ENCODE measurements around the gene FBF1. TPM values are rescaled to one million over a fixed set of nuclear protein-coding genes. Genes with fewer than 3 reads are reported as not detected.

FBF1 gene
- total RNA-seq, 3 donors from 2014 or later: 7.7 to 18.7 (median 17.7) TPM

- TF ChIP-seq, protein P1, sequence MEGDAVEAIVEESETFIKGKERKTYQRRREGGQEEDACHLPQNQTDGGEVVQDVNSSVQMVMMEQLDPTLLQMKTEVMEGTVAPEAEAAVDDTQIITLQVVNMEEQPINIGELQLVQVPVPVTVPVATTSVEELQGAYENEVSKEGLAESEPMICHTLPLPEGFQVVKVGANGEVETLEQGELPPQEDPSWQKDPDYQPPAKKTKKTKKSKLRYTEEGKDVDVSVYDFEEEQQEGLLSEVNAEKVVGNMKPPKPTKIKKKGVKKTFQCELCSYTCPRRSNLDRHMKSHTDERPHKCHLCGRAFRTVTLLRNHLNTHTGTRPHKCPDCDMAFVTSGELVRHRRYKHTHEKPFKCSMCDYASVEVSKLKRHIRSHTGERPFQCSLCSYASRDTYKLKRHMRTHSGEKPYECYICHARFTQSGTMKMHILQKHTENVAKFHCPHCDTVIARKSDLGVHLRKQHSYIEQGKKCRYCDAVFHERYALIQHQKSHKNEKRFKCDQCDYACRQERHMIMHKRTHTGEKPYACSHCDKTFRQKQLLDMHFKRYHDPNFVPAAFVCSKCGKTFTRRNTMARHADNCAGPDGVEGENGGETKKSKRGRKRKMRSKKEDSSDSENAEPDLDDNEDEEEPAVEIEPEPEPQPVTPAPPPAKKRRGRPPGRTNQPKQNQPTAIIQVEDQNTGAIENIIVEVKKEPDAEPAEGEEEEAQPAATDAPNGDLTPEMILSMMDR (IDR thresholded peaks at IDR 0.05): no peak
- TF ChIP-seq POLR2A (IDR thresholded peaks at IDR 0.05): no peak
- TF ChIP-seq POLR2AphosphoS5 (IDR thresholded peaks at IDR 0.05): no peak
- no peak for DNase-seq (ENCODE audit: low spot score in 2 of 2)
- peaks cover 0 to 6% of the 10 kb centered on the region in 2 donors for H3K4me1 ChIP-seq
- H3K36me3 ChIP-seq: no peaks in the 10 kb centered on the region
- no peaks in the 10 kb centered on the region for H3K9me3 ChIP-seq
- no peak overlapping the region for H3K27ac ChIP-seq
- H3K27me3 ChIP-seq: no peaks in the 10 kb centered on the region
- intact Hi-C loops (cut with DNase I; ENCODE audit: low total_unique reads): no loop called here
- H3K4me3 ChIP-seq: no peak overlapping the region
Measured at GRCh38 chr17:75902406-75902805, 38.4 kb downstream of the FBF1 start.

- intact Hi-C loops (cut with DNase I; ENCODE audit: low total_unique reads): no loop called here
- Histone ChIP-seq H3K4me1 (peaks cover 0 to 6% of the 10 kb centered on the region in 2 donors), H3K9me3 (no peaks in the 10 kb centered on the region), H3K27me3 (no peaks in the 10 kb centered on the region), H3K36me3 (no peaks in the 10 kb centered on the region), H3K4me3 (no peak overlapping the region), H3K27ac (no peak overlapping the region)
- no peak for DNase-seq (ENCODE audit: low spot score in 2 of 2)
- no peak for TF ChIP-seq POLR2AphosphoS5 (IDR thresholded peaks at IDR 0.05)
- TF ChIP-seq, protein P1 (IDR thresholded peaks at IDR 0.05): no peak
- no peak for TF ChIP-seq POLR2A (IDR thresholded peaks at IDR 0.05)
Measured at GRCh38 chr17:75901727-75902126, 39.1 kb downstream of the FBF1 start.

DNA sequence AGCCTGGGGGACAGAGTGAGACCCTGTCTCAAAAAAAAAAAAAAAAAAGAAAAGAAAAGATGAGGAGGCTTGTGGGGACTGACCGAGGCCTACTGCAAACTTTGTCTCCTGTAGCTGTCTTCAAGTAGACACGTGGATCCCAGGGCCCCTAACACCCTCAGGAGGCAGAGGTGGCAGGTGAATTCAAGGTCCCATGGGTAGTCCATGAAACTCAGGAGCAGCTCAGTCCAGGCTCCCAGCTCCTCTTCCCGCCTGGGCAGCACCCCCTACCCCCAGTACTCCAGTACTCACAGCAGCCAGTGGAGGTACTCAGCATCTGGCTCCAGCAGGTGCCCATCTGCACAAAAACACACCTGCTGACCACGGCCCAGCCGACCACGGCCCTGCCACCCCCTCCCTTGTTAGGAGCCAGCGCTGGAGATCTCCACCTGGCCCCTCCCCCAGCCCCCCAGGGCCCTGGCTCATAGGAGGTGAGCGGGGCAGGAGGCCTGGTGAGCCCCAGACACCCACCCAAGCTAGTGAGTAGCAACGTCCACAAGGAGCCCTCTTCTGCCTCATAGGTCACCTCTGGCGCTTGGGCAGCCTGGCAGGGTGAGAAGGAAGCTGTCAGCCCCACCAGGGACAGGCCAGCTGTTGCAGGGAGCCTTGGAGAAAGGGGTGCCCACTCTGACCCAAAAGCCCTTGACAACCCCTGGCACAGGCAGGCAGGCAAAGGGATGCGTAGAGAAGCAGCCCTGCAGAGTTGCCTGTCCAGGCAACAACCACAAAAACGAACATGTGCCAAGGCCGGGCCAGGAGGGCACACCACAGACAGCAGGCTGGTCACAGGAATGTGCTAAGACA lies 39.9 kb downstream of the FBF1 start:
- TF ChIP-seq POLR2A (IDR thresholded peaks at IDR 0.05): no peak
- no peak for TF ChIP-seq POLR2AphosphoS5 (IDR thresholded peaks at IDR 0.05)
- TF ChIP-seq, protein P1 (IDR thresholded peaks at IDR 0.05): no peak
- intact Hi-C loops (cut with DNase I; ENCODE audit: low total_unique reads): no loop called here

GRCh38 chr17:75899767-75900468 lies 40.9 kb downstream of the FBF1 start:
- intact Hi-C loops (cut with DNase I; ENCODE audit: low total_unique reads): no loop called here
- H3K27me3 ChIP-seq: no peaks in the 10 kb centered on the region
- H3K27ac ChIP-seq: no peak overlapping the region
- no peak for DNase-seq (ENCODE audit: low spot score in 2 of 2)
- TF ChIP-seq POLR2A (IDR thresholded peaks at IDR 0.05) (no peak), POLR2AphosphoS5 (IDR thresholded peaks at IDR 0.05) (no peak)
- TF ChIP-seq, protein P1 (IDR thresholded peaks at IDR 0.05): no peak
- no peak overlapping the region for H3K4me3 ChIP-seq
- peaks cover 0 to 17% of the 10 kb centered on the region in 2 donors for H3K4me1 ChIP-seq
- no peaks in the 10 kb centered on the region for H3K9me3 ChIP-seq
- H3K36me3 ChIP-seq: no peaks in the 10 kb centered on the region

More for the DNA sequence above, 39.9 kb downstream of the FBF1 start:
- Histone ChIP-seq H3K36me3 (no peaks in the 10 kb centered on the region), H3K4me3 (no peak overlapping the region), H3K4me1 (peaks cover 0 to 7% of the 10 kb centered on the region in 2 donors), H3K9me3 (no peaks in the 10 kb centered on the region), H3K27ac (no peak overlapping the region), H3K27me3 (no peaks in the 10 kb centered on the region)
- DNase-seq (ENCODE audit: low spot score in 2 of 2): no peak

DNA sequence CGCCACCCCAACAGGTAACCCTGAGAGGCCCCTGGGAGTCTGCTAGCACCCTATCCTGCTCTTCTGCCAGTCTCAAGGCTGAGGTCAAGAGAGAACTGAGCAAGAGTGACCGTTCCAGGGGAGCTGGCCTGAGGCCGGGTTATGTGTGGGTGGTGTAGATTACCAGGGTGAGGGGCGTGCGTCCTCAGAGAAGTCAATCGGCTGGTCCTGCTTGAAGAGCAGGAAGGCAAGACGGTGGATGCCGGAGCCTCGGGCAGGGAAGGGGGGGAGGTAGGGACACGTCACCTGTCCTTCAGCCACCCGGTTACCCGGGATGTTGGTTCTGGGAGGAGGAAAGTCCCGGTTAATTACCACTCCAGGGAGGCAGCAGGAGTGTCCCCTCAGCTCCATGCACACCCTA lies 41.5 kb downstream of the FBF1 start:
- peaks cover 0 to 21% of the 10 kb centered on the region in 2 donors for H3K4me1 ChIP-seq
- H3K27me3 ChIP-seq: no peaks in the 10 kb centered on the region
- H3K36me3 ChIP-seq: no peaks in the 10 kb centered on the region
- H3K4me3 ChIP-seq: no peak overlapping the region
- no peak for DNase-seq (ENCODE audit: low spot score in 2 of 2)
- no peak overlapping the region for H3K27ac ChIP-seq
- intact Hi-C loops (cut with DNase I; ENCODE audit: low total_unique reads): no loop called here
- TF ChIP-seq POLR2A (IDR thresholded peaks at IDR 0.05): no peak
- TF ChIP-seq POLR2AphosphoS5 (IDR thresholded peaks at IDR 0.05): no peak
- TF ChIP-seq, protein P1 (IDR thresholded peaks at IDR 0.05): no peak
- no peaks in the 10 kb centered on the region for H3K9me3 ChIP-seq

Measured in breast epithelium (tissue), 4 donors.